Activated CD4-positive, alpha-beta T cell treated with anti-CD3 and anti-CD28 coated beads for 36 hours (primary cell): ENCODE data around the gene DYNC1I2. TPM values are rescaled to one million over a fixed set of nuclear protein-coding genes. Genes with fewer than 3 reads are reported as not detected.

Experiments
- total RNA-seq, 2 experiments: library from RNA; stranded (reverse); gene quantifications; one replicate each; pipeline ENCODE4 v1.2.3, GENCODE V29; 2021

DYNC1I2 gene
- total RNA-seq, 2 experiments from 2014 or later = 46.2 to 51.1 TPM

Other genes starting within 250 kb of the DYNC1I2 start
- 1 to 10 TPM in 1 of 2 experiments, under 1 TPM in 1; 0.74 to 1.4 TPM for gene CYBRD1, start 165.0 kb upstream of the DYNC1I2 start, total RNA-seq
- gene SLC25A12, start 206.8 kb downstream of the DYNC1I2 start, total RNA-seq = 10 to 100 TPM; 19.5 to 22.4 TPM
- gene HAT1, start 235.0 kb downstream of the DYNC1I2 start, total RNA-seq = 10 to 100 TPM; 88.5 to 92.6 TPM